Measurements from ENCODE around the gene RAB40C. TPM values are rescaled to one million over a fixed set of nuclear protein-coding genes. Genes with fewer than 3 reads are reported as not detected.

RAB40C gene
- total and polyA plus RNA-seq, 4 donors = 6.1 to 11.0 (median 9.2) TPM

- Histone ChIP-seq H3K27me3 (ENCODE audit: control insufficient read depth in 4 of 4, insufficient read depth in 4 of 4, low read length in 3 of 4) (peaks cover 0 to 5% (median under 1%) of the 10 kb centered on the region in 4 donors), H3K4me1 (ENCODE audit: control insufficient read depth in 4 of 4, insufficient read depth in 4 of 4, low read length in 3 of 4) (peaks cover 3 to 17% (median 8%) of the 10 kb centered on the region in 4 donors), H3K27ac (ENCODE audit: low read depth in 1 of 2, low read length in 2 of 2) (no peak overlapping the region), H3K36me3 (ENCODE audit: control insufficient read depth in 4 of 4, insufficient read depth in 3 of 4, low read depth in 1 of 4, low read length in 3 of 4) (peaks cover 0 to 3% (median 1%) of the 10 kb centered on the region in 4 donors), H3K9me3 (ENCODE audit: control insufficient read depth in 4 of 4, low read length in 3 of 4) (no peaks in the 10 kb centered on the region), H3K4me3 (ENCODE audit: low read depth in 1 of 3, low read length in 3 of 3) (no peak overlapping the region), H3K9ac (ENCODE audit: low read depth in 1 of 2, low read length in 2 of 2) (no peak overlapping the region)
- 43% methylated on average over 22 of the region's 22 CpGs for WGBS
- peak; percentile 62 for DNase-seq (ENCODE audit: low spot score)
- TF ChIP-seq, protein P1, sequence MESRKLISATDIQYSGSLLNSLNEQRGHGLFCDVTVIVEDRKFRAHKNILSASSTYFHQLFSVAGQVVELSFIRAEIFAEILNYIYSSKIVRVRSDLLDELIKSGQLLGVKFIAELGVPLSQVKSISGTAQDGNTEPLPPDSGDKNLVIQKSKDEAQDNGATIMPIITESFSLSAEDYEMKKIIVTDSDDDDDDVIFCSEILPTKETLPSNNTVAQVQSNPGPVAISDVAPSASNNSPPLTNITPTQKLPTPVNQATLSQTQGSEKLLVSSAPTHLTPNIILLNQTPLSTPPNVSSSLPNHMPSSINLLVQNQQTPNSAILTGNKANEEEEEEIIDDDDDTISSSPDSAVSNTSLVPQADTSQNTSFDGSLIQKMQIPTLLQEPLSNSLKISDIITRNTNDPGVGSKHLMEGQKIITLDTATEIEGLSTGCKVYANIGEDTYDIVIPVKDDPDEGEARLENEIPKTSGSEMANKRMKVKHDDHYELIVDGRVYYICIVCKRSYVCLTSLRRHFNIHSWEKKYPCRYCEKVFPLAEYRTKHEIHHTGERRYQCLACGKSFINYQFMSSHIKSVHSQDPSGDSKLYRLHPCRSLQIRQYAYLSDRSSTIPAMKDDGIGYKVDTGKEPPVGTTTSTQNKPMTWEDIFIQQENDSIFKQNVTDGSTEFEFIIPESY (IDR thresholded peaks at IDR 0.05) = no peak
- peak; percentile 80 to 81 for TF ChIP-seq HNF4A (conservative IDR thresholded peaks at IDR 0.05)
- TF ChIP-seq EGR1 (IDR thresholded peaks at IDR 0.05; ENCODE audit: low read depth in 2 of 2) = no peak
- TF ChIP-seq RXRA (IDR thresholded peaks at IDR 0.05) = peak in 1 of 2 donors; percentile 43
- peak; percentile 29 for TF ChIP-seq SP1 (IDR thresholded peaks at IDR 0.05)
Measured at GRCh38 chr16:558298-559020, 31.4 kb upstream of the RAB40C start.

DNA sequence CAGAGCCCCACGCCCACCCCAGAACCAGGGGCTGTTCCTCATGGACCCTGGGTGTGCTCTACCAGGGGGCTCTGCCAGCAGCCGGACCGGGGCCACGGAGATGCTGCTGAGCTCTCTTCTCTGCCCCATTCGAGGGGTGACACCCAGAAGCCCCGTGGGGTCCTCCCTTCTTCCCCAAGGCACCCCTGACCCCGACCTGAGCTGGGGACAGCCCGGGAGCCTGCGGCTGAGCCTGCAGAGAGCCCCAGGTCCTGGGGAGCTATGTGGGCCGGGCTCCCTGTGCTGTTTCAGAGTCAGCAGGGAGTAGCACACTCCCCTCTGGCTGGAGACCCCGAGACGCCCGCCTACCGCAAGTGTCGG is 30.9 kb upstream of the RAB40C start:
- no peak overlapping the region for H3K4me3 ChIP-seq (ENCODE audit: low read depth in 1 of 3, low read length in 3 of 3)
- H3K9ac ChIP-seq (ENCODE audit: low read depth in 1 of 2, low read length in 2 of 2) = no peak overlapping the region
- no peak for TF ChIP-seq NR2F2 (IDR thresholded peaks at IDR 0.05)
- TF ChIP-seq MAX (IDR thresholded peaks at IDR 0.05) = no peak
- TF ChIP-seq FOXA1 (IDR thresholded peaks at IDR 0.05) = no peak
- TF ChIP-seq FOXA2 (IDR thresholded peaks at IDR 0.05) = no peak
- TF ChIP-seq, protein P2, sequence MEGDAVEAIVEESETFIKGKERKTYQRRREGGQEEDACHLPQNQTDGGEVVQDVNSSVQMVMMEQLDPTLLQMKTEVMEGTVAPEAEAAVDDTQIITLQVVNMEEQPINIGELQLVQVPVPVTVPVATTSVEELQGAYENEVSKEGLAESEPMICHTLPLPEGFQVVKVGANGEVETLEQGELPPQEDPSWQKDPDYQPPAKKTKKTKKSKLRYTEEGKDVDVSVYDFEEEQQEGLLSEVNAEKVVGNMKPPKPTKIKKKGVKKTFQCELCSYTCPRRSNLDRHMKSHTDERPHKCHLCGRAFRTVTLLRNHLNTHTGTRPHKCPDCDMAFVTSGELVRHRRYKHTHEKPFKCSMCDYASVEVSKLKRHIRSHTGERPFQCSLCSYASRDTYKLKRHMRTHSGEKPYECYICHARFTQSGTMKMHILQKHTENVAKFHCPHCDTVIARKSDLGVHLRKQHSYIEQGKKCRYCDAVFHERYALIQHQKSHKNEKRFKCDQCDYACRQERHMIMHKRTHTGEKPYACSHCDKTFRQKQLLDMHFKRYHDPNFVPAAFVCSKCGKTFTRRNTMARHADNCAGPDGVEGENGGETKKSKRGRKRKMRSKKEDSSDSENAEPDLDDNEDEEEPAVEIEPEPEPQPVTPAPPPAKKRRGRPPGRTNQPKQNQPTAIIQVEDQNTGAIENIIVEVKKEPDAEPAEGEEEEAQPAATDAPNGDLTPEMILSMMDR (IDR thresholded peaks at IDR 0.05; ENCODE audit: low read depth, low read length, missing input control) = no peak
- no peak for TF ChIP-seq ATF3 (IDR thresholded peaks at IDR 0.05)
- no peak for TF ChIP-seq RAD21 (IDR thresholded peaks at IDR 0.05)
- no peak for TF ChIP-seq JUND (IDR thresholded peaks at IDR 0.05)
- no peak for TF ChIP-seq EGR1 (IDR thresholded peaks at IDR 0.05; ENCODE audit: low read depth in 2 of 2)
- H3K4me1 ChIP-seq (ENCODE audit: control insufficient read depth in 4 of 4, insufficient read depth in 4 of 4, low read length in 3 of 4) = peaks cover 3 to 17% (median 8%) of the 10 kb centered on the region in 4 donors
- no peak for DNase-seq (ENCODE audit: low spot score)
- H3K27ac ChIP-seq (ENCODE audit: low read depth in 1 of 2, low read length in 2 of 2) = no peak overlapping the region
- peaks cover 0 to under 1% (median 0%) of the 10 kb centered on the region in 4 donors for H3K36me3 ChIP-seq (ENCODE audit: control insufficient read depth in 4 of 4, insufficient read depth in 3 of 4, low read depth in 1 of 4, low read length in 3 of 4)
- H3K9me3 ChIP-seq (ENCODE audit: control insufficient read depth in 4 of 4, low read length in 3 of 4) = no peaks in the 10 kb centered on the region
- WGBS = 80% methylated on average over 15 of the region's 15 CpGs
- H3K27me3 ChIP-seq (ENCODE audit: control insufficient read depth in 4 of 4, insufficient read depth in 4 of 4, low read length in 3 of 4) = peaks cover 0 to 5% (median under 1%) of the 10 kb centered on the region in 4 donors

Data from liver (tissue), 9 donors.